ENCODE data around the gene ST6GALNAC3. TPM values are rescaled to one million over a fixed set of nuclear protein-coding genes. Genes with fewer than 3 reads are reported as not detected.
A peak's percentile ranks its signal among the peaks of the same experiment; 100 is the strongest.

Gene ST6GALNAC3
- total RNA-seq, 1 experiment from 2014 or later, result not detected

DNA sequence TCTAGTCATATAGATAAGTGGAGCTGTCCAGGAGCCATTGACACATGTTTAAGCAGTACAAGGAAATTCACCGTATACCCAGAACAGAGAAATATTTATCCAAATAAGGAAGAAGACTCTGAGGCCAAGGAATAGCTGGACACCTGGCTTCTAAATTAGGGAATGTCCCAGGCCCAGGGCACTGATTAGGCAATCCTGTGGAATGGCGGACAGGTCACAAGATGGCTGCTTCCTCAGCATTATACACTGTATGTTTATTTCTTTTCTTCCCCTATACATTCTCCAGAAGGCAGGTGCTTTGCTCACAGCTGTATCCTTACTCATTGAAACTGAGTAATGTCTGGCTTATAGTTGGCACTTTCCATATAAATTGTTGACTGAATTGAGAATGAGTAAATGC is 59.4 kb downstream of the ST6GALNAC3 start:
- no peak for DNase-seq (ENCODE audit: low spot score)
- in situ Hi-C loops (cut with HindIII; ENCODE audit: low sequenced_read_pairs), result no loop called here

DNA sequence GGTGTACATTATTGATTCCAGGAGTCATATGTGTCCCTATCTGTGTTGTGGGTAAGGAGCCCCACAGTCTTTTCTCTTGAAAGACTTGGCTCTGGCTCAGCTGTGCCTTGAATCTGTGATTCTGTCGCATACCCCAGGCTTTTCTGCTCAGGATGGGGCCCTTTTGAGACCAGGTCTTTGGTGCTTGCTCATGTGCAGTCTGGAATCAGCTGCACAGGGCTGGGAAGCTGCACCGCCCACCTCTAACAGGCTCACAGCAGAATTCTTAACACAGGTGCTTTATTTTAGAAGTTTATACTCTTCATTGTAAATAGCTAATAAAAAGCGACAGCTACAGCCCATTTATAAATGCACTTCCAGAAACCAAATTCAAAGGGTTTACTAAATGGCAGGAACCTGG is 61.3 kb downstream of the ST6GALNAC3 start:
- no peak for DNase-seq (ENCODE audit: low spot score)
- in situ Hi-C loops (cut with HindIII; ENCODE audit: low sequenced_read_pairs), result no loop called here

DNA sequence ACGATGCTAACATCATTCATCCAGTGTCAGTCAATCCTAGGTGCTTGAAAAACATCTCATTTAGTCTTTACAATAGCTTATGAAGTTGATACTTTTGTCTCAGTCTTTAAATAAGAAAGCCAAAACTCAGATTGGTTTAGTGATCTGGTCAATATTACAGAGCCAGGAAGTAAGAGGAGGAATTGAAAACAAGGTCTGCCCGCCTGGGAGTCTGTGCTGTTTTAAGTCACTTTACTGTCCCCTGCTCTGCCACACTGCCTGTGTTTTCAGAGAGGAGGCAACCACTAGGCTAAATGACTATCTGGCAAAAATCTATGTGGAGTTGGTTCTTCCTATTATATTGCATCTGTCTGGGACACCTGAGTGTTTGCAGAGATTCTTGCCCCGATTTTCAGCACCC is 62.3 kb downstream of the ST6GALNAC3 start:
- in situ Hi-C loops (cut with HindIII; ENCODE audit: low sequenced_read_pairs), result no loop called here
- no peak for DNase-seq (ENCODE audit: low spot score)

DNA sequence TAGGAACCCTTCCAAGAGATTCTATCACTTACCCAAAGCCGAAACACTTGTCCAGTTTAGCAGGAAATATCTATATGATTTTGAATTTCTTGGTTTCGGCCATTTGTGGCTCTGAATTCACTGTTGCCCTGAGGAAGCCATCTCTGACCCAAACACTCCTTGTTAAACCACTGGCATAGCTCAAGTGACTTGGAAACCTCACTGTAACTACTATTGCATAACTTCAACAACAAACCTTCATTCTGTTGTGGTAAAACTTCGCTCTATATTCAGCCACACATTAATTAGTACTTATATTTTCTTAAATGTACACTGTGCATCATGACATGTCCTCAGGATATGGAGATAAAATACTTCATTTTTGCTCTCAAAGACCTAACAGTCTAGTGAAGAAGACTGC is 63.2 kb downstream of the ST6GALNAC3 start:
- DNase-seq (ENCODE audit: low spot score), result no peak
- in situ Hi-C loops (cut with HindIII; ENCODE audit: low sequenced_read_pairs), result no loop called here

DNA sequence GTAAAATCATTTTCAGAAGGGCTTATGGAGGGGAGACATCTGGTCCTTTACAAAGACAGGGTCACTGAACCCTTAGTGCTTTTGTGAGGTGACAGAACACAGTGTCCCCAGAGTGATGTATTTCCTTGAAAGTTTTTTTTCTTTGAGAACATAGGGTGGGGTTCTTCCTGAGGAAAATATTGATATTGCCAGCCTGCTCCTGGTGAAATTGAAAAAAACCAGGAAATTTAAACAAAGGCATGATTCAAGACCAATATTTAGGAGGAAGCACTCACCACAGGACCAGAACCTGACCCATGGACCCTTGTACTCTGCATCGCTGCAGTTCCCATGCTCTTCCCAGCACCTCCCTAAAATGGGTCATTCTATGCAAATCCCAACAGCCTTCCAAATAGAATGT is 63.7 kb downstream of the ST6GALNAC3 start:
- in situ Hi-C loops (cut with HindIII; ENCODE audit: low sequenced_read_pairs), result no loop called here
- DNase-seq (ENCODE audit: low spot score), result no peak

DNA sequence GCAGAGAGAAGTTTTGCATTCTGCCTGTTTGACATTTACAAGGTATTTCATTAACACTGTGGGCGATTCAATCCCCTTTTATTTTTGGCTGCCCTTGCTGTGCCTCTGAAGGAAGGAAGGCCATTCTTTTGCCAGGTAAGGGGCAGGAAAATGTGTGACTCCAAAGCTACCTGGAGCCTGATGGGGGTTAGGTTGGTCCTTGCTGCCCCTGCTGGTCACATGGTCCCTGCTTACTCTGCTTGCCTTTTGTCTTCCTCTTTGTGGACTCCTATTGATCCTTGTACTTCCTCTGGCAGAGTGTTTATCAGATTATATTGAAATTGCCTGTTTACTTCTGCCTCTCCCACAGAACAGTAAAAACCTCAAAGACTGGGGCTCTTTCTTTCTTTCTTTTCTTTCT is 65.7 kb downstream of the ST6GALNAC3 start:
- no peak for DNase-seq (ENCODE audit: low spot score)
- in situ Hi-C loops (cut with HindIII; ENCODE audit: low sequenced_read_pairs), result no loop called here

DNA sequence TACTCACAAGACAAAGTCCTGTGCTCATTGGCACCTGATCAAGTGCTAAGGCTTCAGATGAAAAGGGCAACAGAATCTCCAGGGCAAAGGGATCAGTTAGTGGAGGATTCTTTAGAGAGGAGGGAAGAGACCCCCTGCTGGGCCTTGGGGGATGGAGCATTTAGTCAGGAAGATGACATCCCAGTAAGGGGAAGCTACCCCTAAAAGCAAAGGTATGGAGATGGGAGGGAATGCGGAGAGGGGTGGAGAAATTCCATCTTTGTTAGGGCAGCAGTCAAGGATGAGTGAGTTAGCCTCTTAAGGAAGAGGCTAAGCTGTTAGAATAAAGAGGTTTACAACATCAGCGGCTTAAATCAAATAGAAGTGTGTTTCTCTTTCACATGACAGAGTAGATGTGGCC is 67.4 kb downstream of the ST6GALNAC3 start:
- DNase-seq (ENCODE audit: low spot score), result no peak

DNA sequence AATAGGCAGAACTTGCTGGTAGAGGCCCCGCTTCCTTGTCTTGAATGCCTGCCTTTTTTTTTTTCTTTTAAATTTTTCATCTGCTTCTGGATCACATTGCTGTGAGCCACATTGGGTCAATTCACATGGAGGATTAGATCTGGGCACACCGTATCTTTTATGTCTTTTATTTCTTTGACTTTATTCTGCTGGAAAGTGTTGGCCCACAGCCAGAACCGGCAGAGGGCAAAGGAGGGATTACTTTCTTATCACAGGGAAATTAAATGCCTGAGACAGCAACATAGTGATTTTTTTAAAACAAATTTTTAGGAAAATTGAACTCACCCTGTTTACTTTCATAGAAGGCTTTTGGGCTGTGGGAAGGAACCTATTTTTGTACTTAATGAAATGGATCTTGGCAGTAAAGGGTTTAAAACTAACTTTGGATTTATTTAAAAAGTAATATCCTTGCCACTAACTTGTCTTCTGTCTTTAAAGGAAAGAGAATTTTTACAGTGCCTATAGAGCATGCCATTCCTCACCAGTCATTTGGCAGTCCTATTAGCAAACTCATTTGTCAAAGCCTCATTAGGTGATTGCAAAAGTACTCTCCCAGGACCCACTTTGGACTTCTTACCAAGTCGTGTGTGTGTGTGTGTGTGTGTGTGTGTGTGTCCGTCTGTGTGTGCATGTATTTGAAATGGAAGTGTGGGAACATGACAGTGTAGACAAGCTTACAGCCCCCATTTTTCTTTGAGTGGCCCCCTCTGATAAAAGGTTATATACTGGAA is 68.4 kb downstream of the ST6GALNAC3 start:
- no peak for DNase-seq (ENCODE audit: low spot score)
- in situ Hi-C loops (cut with HindIII; ENCODE audit: low sequenced_read_pairs), result no loop called here

More for the DNA sequence above, 67.4 kb downstream of the ST6GALNAC3 start:
- in situ Hi-C loops (cut with HindIII; ENCODE audit: low sequenced_read_pairs), result no loop called here

DNA sequence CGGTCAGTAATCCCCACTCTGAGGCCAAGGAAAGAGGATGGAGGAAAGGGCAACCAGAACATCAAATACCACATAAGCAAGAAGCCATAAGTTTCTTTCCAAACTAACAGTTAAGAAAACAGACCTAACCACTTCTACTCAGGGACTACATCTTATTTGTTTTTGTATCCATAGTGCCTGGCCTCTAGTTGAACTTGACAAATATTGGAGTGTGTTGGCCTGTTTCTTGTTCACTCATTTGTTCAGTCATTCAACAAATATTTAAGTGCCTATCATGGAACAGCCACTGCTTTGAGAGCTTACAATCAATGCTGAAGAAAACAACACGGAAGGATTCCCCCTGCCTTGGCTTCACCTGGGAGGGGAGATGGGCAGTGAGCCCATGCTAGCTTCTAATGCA is 69.7 kb downstream of the ST6GALNAC3 start:
- DNase-seq (ENCODE audit: low spot score), result no peak
- in situ Hi-C loops (cut with HindIII; ENCODE audit: low sequenced_read_pairs), result no loop called here

DNA sequence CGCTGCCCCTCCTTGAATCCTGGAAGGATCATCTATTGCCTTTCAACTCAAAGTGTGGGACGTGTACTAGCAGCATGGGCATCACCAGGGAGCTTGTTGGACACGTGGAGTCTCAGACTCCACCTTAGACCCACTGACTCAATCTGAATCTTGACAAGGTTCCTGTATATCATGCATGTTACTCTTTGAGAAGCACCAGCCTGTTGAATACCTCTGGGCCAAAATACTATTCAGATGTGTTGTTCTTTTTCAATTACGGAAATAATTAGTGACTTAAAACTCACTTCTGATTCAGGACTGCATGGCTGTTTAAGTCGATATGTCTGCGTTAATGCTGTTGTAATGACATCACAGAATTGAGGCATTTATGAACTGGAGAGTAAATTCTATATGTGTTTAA is 70.8 kb downstream of the ST6GALNAC3 start:
- DNase-seq (ENCODE audit: low spot score), result no peak
- in situ Hi-C loops (cut with HindIII; ENCODE audit: low sequenced_read_pairs), result no loop called here

DNA sequence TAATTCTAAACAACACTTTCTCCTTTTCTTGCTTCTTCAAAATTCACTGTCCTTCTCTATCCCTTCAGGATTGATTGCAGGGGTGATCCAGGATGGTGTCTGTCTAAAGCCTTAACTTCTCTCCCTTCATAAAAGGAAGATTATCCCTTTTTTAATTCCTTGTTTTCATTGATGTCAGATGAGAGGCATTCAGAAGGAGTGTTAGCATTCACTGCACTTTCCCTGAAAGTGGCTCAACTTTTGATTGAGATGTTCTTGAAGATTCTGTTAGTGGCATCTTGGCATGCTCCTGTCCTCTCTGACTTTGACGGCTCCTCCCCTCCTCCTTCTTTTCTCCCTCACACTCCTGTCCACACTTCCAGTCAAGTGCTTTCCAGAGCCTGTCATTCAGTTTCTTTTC is 71.6 kb downstream of the ST6GALNAC3 start:
- DNase-seq (ENCODE audit: low spot score), result no peak
- in situ Hi-C loops (cut with HindIII; ENCODE audit: low sequenced_read_pairs), result no loop called here

DNA sequence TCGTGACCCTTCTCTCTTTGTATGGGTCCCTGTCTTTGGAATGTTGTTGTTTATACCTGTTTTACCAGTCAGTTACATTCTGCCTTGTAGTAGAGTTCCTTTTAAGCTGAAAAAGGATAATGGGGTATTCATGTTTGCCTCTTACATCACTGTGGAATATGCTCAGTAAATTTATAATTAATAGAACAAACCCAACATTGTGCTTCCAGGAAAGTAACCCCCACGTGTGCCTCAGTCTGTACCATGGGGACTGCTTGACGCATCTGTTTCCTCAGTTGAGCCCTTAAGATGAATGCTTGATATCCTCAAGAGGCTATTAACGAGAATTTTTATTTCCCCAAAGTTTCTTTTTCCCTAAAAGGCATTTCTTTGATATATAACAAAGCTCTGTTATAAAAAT is 73.4 kb downstream of the ST6GALNAC3 start:
- no peak for DNase-seq (ENCODE audit: low spot score)
- in situ Hi-C loops (cut with HindIII; ENCODE audit: low sequenced_read_pairs), result no loop called here

DNA sequence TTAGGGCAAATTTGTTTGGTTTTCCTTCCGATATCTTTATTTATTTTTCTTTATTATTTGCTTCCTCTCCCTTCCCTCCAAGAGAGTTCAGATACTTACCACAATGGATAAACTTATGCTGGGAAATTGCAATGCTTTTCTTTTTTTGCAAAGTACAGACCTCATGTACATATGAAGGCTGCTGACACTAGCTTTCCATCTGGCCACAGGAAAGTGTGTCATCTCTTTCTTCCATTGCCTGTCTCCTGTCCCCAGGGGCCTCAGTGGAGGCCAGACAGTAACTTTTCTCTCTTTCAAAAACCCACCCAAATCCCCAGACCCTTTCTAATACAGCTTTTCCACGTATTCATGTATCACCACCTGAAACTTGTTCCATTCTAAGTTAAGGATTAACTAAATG is 73.9 kb downstream of the ST6GALNAC3 start:
- DNase-seq (ENCODE audit: low spot score), result no peak
- in situ Hi-C loops (cut with HindIII; ENCODE audit: low sequenced_read_pairs), result no loop called here

DNA sequence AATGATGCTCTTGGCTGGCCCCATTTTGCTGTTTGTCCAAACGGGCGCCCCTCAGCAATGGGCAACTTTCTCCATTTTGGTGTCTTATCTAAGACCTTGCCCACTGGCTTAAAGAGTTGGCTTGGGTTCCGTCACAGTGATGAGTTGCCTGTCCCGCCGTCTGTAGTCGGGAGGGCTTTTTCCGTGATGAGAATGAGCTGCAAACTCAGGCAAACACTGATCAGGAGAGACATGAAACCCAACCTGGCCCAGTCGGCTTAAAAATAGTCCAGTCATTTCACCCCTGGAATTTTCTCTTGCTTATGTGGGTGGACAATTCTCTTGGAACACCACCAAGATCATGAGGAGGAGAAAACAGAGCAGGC is 79.3 kb downstream of the ST6GALNAC3 start:
- in situ Hi-C loops (cut with HindIII; ENCODE audit: low sequenced_read_pairs), result no loop called here
- DNase-seq (ENCODE audit: low spot score), result no peak

DNA sequence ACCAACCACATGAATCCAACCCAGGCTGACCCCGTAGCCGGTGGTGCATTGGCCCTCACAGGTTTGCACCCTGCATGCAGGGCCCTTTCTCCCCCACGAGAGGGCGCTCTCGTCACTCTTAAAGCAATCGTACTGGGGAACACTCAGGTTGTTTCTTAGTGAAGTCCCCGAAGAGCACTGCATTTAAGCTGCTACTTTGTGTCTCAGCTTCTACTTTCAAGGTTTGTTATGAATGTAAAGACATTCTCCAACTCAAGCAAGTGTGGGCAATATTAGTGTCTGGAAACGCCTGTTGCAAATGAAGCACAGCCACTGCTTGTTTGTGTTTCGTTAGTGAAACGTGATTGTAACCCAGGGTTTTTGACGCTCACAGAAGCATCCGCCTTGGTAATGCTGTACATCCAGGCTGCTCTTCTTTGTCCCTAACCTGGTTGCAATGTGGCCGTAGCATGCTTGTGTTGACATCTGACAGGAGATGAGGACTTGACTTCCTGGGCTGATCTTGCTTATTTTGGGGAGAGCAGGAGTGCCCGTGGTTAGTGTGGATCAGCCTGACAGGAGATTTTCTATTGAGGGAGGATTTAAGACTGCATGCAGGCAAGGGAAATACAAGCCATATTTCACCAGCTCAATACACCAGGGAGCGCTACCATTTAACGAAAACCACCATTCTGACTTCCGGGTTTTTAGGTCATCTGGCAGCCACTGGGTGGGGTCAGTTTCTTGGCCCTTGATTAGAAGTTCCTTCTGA is 79.8 kb downstream of the ST6GALNAC3 start:
- in situ Hi-C loops (cut with HindIII; ENCODE audit: low sequenced_read_pairs), result no loop called here
- peak; percentile 79 for DNase-seq (ENCODE audit: low spot score)

DNA sequence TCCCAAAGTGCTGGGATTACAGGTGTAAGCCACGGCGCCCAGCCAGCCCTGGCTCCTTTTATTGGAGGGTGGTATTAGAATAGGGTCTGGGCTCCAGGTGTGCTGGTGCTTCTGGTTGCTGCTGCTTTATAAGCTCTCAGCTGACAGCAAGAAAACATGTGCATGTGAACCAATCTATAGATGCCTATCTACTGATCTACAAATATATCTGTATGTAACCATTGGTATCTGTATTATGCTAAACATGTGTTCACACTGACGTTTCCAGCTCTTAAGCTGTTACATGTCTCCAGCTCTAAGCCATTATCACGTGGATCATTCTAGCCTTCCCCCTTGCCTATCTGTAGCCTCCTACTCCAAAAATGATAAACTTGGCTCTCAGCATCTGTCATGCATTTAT is 82.4 kb downstream of the ST6GALNAC3 start:
- DNase-seq (ENCODE audit: low spot score), result no peak
- in situ Hi-C loops (cut with HindIII; ENCODE audit: low sequenced_read_pairs), result no loop called here

DNA sequence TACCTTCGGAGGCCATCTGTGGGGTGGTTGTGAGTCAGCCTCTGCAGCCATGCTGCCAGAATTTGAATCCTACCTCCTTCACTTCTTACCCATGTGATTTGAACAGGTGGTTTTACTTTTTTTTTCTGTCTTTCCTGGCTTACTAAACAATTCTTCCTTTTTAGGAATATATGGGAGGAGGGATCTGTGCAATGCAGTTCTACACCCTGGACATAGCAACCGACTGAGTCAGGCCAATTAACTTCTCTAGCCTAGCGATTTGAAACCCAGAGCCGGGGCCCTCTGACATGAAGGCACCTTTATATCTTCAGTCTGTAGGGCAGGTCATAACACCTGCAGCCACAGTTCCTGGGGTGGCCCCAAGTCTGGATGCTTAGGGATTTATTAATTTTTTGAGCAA is 83.6 kb downstream of the ST6GALNAC3 start:
- in situ Hi-C loops (cut with HindIII; ENCODE audit: low sequenced_read_pairs), result no loop called here
- no peak for DNase-seq (ENCODE audit: low spot score)

DNA sequence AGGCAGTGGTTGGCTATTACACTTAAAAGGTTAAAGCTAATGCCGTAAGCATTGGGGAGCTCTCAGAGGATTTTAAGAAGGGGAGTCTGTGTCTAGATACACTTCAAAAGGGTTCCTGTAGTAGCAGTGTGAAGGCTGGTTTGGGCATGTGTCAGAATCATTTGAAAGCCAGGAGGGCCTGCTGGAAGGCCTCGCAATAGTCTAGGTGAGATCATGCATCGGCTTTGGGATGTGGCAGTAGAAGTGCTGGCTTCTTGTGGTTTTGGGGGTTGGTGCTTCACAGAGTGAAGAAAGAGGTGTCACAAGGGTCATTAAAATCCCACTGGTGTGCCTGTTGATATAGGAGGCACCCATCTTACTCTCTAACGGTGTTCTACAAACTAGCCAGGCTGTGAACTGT is 85.7 kb downstream of the ST6GALNAC3 start:
- in situ Hi-C loops (cut with HindIII; ENCODE audit: low sequenced_read_pairs), result no loop called here
- DNase-seq (ENCODE audit: low spot score), result no peak

DNA sequence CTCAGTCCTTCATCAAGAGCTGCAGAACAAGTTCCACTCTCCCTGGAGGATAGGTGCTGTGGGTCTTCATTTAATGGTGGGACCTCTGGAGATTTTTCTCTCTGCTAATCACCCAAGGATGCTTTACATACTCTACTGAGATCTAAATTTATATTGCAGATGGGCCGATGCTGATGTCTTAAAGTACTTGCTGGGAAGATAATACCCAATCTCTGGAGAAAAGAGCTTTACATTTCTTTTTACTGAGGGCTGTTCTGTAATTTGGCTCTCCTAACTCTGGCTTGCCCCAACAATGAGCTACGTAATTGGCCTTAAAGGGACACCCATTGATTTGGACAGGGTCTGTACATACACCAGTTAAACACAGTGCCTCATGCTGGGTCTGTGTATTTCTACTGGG is 86.9 kb downstream of the ST6GALNAC3 start:
- in situ Hi-C loops (cut with HindIII; ENCODE audit: low sequenced_read_pairs), result no loop called here
- DNase-seq (ENCODE audit: low spot score), result no peak

DNA sequence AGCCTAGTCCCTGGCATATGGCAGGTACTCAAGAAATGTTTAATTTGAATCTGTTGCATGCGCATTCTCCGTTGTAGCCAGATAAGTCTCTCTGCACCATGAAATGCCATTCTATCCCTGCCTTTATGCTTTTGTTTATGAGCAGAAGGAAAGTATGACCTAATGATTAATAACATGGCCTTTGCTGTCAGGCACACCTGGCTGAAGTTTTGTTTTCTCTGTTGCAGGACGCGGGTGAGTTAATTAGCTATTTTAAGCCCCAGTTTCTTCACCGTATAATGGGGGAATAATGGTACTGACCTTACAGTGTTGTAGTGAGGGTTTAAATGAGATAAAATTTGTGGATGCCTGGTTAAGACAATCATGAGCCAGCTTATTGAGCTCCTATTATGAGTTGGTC is 87.7 kb downstream of the ST6GALNAC3 start:
- DNase-seq (ENCODE audit: low spot score), result no peak
- in situ Hi-C loops (cut with HindIII; ENCODE audit: low sequenced_read_pairs), result no loop called here

DNA sequence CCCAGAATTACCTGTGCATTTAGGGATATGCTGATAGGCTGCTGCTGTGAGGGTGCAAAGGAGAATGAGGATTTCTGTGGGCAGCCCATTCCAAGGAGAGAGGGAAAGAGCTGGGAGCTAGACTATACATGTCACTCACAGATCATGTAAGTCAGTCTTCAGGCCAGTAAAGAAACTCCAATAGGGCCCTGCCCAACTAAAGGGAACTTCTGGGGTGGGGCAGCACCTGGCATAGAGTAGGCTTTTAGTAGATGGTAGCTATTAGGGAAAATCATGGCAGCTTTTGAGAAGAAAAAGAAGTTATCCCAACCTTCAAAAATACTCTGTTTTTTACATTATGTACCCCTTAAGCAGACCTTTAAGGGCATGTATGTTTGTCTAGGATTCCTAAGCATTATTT is 89.6 kb downstream of the ST6GALNAC3 start:
- in situ Hi-C loops (cut with HindIII; ENCODE audit: low sequenced_read_pairs), result no loop called here
- no peak for DNase-seq (ENCODE audit: low spot score)

Data from G401 (cell line).